OCI-M1 (cell line): Measurements from ENCODE around the gene NRG2.

ENCODE experiments used
- DNase-seq: peaks from one replicate; lab custom pipeline; 2025; lab: John Stamatoyannopoulos, UW

The NRG2 gene

GRCh38 chr5:139880416-139881142 lies 162.5 kb downstream of the NRG2 start:
- peak; percentile 39 for DNase-seq

DNA sequence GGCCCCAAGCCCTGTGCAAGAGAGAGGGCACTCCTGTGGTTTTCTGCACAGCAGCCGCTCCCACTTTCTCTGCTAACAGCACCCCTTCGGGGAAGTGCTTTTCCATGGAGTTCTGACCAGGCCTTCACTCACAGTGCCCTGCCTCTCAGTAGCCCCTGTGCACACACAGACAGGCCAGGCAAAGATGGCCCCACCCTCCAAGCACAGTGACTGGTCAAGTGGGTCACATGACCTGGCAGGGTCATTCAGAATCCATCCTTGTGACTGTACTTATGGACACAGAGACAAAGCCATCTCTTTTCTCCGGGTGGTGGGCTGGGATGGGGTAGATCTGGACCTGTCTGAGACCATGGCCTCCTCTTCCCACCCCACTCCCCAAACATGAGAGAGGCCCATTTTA lies 165.0 kb downstream of the NRG2 start:
- peak; percentile 26 for DNase-seq

DNA sequence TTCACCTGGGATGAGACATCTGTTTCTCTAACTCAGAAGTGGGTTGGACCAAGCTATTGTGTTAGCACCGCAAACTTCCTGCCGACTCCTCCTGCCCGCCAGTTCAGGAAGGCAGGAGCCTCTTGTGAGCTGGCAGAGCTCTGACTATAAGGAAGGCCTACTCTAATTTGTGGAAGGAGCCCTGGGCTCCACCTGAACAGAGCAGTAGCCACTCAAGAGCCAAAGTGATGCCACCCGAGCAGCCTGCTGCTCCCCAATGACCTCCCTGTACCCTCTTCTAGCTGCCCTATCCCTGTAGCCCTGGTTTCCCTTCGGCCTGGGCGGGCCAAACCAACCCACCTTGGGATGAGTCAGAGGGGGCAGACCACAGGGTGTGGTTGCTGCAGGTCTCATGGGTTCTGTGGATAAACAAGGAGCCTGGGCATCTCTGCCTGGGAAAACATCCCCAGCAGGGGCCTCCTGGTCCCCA lies 165.9 kb downstream of the NRG2 start:
- DNase-seq, result no peak

DNA sequence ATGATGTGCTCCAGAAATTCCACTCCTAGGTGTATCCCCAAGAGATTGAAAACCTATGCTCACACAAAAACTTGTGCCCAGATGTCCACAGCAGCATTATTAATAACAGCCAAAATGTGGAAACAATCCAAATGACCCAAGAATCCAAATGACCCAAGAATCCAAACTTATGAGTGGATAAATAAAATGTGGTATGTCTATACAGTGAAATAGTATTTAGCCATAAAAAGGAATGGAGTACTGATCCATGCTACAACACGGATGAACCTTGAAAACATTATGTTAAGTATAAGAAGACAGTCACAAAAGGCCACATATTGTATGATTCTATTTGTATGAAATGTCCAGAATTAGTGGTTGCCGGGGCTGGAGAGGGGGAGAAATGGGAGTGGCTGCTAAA lies 167.1 kb downstream of the NRG2 start:
- DNase-seq, result no peak

GRCh38 chr5:139872851-139873794 lies 170.0 kb downstream of the NRG2 start:
- no peak for DNase-seq

- no peak for DNase-seq
Observed at GRCh38 chr5:139872052-139872766, 170.9 kb downstream of the NRG2 start.

DNA sequence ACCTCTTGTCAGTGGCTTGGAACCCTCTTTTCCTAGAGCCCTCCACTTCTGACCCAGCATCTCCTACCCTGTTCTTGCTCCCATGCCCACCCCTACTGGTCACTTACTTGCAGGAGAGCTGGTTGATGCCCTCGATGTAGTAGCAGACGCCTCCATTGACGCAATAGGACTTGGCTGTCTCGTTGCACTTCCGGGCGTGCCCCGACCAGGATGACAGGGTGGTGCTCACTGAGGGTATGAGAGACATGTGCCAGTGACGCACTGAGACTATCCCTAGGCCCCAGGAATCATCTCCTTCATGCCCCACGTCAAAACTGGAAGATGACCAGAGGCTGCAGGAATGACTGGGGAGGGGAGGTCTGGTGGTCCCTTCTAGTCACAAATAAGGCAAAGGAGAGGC lies 171.5 kb downstream of the NRG2 start:
- DNase-seq, result no peak

- DNase-seq, result no peak
Observed at GRCh38 chr5:139870677-139871076, 172.4 kb downstream of the NRG2 start.

GRCh38 chr5:139869042-139869790 lies 173.9 kb downstream of the NRG2 start:
- no peak for DNase-seq

DNA sequence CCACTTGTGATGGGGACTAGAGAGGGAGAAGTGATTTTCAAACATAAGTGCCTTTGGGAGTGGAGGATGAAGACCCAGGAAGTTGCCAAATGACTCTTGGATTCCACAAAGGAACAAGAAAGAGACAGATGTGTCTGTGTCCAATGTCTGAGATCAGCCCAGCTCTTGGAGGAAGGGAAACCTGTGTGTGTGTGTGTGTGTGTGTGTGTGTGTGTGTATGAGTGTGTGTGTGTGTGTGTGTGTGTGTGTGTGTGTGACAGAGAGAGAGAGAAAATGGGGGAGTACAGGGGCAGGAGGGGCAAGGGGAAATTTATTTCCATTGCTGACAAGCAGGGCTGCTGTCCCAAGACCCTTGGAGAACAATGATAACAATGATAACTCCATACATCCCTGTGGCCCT lies 175.5 kb downstream of the NRG2 start:
- DNase-seq, result no peak

DNA sequence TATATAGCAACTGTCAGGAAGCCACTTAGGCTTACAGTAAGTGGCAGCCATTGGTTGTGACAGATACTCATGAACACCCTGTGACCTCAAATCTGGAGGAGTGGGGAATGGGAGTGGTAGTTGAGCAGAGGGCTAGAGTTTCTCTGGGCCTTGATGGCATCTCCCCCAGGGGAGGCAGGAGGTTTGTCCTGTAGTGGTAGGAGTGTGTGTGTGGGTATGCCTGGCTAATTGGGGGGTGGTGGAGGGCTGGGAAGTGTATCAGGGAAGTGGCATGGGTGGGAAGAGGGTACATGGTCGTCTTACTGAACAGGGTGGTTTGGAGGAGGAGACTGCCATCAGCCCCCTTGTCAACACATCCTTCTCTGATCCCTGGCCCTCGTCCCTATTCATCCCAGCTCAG lies 176.0 kb downstream of the NRG2 start:
- DNase-seq, result no peak

- DNase-seq, result no peak
Observed at GRCh38 chr5:139864716-139865483, 178.2 kb downstream of the NRG2 start.

DNA sequence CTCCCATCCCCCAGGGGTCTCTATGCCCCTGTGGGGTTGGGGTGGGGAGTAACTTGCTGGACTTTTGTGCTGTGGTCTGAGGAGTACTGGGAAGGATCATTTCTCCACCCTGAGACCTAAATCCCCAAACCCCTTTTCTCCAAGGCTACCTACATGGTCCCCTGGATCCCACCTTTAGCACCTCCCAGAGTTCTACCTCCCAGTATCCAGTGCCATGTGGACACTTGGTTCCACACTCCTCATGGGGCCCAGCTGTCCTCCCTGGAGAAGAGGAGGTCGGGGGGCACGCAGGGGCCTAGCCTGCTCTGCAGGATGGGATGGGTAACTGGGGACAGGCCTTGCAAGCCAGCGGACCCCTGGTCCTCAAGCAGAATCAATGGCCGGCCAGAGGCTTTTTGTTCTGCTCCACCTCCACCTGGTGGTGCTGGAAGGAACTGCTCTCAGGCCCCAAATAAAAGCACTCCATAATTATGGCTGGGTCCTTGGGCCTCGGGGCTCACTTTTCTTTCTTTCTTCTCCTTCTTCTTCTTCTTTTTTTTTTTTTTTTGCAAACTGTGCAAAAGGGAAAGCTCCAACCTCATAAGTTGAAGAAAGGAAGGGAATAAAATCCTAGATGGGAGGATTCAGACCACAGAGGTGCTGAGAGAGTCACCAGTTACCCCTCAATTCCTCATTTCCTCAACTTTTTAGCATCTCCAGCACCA lies 179.1 kb downstream of the NRG2 start:
- DNase-seq, result peak; percentile 68

GRCh38 chr5:139863361-139863760 lies 179.7 kb downstream of the NRG2 start:
- DNase-seq, result no peak

DNA sequence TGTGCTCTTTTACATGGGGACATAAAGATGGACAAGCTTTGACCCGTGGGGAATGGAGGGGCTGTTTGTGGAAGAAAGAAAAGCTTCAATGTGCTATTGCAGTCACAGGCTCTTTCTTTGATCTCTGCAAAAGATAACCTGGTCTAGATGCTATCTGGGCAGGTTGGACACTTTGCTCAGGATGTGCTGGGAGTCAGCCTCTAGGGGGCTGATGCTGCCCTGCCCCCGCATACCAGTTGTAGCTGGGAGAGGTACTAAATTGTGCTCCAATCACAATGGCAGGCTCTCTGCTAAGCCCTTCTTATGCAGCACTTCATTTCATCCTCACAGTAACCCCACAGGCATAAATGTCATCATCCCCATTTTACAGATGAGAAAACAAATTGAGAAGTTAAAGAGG lies 180.3 kb downstream of the NRG2 start:
- no peak for DNase-seq

- no peak for DNase-seq
Observed at GRCh38 chr5:139862313-139862712, 180.8 kb downstream of the NRG2 start.

- no peak for DNase-seq
Observed at GRCh38 chr5:139861889-139862207, 181.3 kb downstream of the NRG2 start.

DNA sequence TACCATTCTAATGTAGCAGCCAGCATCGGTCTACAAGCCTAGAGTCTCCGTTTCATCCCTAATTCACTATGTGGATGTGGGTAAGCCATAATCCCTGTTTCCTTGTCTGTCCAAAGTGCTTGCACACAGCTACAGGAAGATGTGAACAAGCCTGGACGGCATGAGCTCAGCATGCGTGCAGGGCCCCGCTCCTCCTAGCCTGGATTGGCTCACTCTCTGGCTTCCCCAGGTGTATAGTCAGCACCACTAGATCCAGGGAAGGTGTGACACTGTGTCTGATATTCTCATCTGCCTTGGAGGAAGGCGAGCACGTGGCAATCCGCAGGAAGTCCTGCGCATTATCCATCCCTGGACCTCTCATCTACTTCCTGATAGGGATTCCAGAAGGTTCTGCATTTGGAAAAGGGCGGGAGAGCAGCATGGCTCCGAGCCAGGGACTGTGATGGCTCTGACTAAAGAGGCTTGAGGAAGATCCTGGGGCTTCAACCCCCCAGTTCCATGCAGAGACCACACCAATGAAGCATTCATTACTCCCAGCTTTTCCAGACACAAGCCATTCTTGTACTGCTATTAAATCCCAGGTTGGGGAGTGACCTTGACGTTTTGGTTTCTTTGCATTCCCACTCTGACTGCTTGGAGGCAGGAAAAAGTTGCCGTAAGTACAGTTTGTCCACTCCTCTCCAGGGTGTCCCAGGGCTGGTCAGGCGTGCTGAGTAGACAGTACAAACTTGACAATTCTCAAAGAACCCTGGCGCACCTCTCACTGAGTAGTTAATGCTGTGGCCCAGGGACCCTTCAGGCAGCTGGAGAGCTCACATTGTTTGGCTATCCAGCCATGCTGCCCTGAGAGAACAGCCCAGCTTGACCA lies 181.8 kb downstream of the NRG2 start:
- DNase-seq, result no peak

GRCh38 chr5:139859013-139859412 lies 184.1 kb downstream of the NRG2 start:
- DNase-seq, result no peak

DNA sequence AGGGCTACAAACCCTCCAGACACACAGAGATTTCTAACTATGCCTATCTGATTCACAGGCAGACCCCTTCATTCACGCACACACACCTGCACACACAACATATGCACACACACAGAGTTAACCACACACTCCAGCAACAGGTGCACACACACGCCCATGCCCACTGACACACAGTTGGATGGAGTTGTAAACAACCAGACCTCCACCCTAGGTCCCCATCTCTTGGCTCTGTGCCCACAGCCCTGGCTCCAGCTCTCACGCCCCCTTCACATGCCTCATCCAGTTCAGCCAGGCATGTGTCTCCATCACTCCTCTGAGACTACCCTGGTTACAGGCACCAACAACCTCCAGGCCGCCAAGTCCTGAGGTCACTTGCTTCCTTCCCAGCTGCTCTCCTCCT lies 186.4 kb downstream of the NRG2 start:
- no peak for DNase-seq
